ENCODE results near the gene FBXL19. TPM values are rescaled to one million over a fixed set of nuclear protein-coding genes. Genes with fewer than 3 reads are reported as not detected.

FBXL19 gene
- total RNA-seq, 6 experiments from 2014 or later, result 21.9 to 25.8 (median 23.4) TPM

DNA sequence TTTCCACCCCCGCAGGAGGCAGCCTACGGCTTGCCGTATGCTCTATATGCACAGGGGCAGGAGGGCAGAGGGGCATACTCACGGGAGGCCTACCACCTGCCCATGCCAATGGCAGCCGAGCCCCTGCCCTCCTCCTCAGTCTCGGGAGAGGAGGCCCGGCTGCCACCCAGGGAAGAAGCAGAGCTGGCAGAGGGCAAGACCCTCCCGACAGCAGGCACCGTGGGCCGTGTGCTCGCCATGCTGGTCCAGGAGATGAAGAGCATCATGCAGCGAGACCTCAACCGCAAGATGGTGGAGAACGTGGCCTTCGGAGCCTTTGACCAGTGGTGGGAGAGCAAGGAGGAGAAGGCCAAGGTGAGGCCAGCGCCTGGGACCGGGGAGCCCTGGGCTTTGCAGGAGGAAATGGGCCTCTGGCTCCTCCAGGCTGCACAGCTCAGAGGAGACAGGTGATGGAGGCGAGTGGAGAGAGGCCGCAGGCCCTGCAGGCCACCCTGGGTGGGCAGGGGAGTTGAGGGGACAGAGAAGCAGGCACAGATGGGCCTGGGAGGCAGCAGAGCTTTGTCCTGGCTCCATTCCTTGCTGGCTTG lies 42.8 kb downstream of the FBXL19 start:
- Mint-ChIP-seq H3K4me3 (no peak overlapping the region), H3K27ac (no peak overlapping the region), H3K4me1 (ENCODE audit: low read depth) (no peaks in the 10 kb centered on the region), H3K9me3 (no peaks in the 10 kb centered on the region), H3K27me3 (ENCODE audit: insufficient read depth) (no peaks in the 10 kb centered on the region), H3K36me3 (ENCODE audit: low read depth) (peaks cover 47% of the 10 kb centered on the region)
- DNase-seq, result no peak
- TF ChIP-seq, protein P1, sequence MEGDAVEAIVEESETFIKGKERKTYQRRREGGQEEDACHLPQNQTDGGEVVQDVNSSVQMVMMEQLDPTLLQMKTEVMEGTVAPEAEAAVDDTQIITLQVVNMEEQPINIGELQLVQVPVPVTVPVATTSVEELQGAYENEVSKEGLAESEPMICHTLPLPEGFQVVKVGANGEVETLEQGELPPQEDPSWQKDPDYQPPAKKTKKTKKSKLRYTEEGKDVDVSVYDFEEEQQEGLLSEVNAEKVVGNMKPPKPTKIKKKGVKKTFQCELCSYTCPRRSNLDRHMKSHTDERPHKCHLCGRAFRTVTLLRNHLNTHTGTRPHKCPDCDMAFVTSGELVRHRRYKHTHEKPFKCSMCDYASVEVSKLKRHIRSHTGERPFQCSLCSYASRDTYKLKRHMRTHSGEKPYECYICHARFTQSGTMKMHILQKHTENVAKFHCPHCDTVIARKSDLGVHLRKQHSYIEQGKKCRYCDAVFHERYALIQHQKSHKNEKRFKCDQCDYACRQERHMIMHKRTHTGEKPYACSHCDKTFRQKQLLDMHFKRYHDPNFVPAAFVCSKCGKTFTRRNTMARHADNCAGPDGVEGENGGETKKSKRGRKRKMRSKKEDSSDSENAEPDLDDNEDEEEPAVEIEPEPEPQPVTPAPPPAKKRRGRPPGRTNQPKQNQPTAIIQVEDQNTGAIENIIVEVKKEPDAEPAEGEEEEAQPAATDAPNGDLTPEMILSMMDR (IDR thresholded peaks at IDR 0.05), result no peak

DNA sequence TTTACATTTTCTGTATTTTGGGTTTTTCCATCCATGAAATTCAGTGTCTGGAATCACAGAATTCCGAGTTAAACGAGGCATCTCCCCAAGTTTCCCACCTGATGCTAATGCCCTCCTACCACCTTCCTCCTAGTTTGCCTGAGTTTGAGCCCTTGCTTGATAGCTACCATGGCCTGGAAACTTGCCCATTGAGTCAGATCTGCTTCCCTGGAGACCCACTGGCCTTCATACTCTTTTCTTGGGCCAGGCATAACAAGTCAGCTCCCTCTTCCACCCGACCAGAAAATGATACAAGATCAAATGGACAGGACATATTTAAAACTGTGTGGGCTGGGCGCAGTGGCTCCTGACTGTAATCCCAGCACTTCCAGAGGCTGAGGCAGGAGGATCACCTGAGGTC lies 44.4 kb downstream of the FBXL19 start:
- TF ChIP-seq, protein P1 (IDR thresholded peaks at IDR 0.05), result no peak
- Mint-ChIP-seq H3K4me3 (no peak overlapping the region), H3K36me3 (ENCODE audit: low read depth) (peaks cover 55% of the 10 kb centered on the region), H3K9me3 (no peaks in the 10 kb centered on the region), H3K27ac (no peak overlapping the region), H3K4me1 (ENCODE audit: low read depth) (no peaks in the 10 kb centered on the region), H3K27me3 (ENCODE audit: insufficient read depth) (no peaks in the 10 kb centered on the region)
- no peak for DNase-seq

DNA sequence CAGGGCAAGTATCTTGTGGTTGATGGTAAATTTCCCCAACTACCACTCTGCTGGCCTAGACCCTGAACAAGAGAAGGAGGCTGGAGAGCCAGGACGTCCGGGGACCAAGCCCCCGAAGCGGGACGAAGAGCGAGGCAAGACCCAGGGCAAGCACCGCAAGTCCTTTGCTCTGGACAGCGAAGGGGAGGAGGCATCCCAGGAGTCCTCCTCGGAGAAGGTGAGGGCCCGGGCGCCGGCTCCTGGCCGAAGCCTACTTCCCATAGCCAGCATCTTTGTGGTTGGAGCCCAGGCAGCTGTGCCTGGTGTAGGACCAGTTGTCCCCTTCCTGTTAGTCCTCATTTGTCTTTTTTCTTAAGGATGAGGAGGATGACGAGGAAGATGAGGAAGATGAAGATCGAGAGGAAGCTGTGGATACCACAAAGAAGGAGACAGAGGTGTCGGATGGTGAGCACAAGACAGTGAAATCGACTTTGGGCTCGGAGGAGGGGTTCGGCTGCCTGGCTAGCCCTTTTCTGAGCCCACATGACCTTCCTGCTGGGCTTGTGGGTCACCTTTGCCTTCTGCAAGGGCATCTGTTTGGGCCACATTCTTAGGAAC lies 46.0 kb downstream of the FBXL19 start:
- H3K4me3 Mint-ChIP-seq, result no peak overlapping the region
- DNase-seq, result no peak
- H3K9me3 Mint-ChIP-seq, result no peaks in the 10 kb centered on the region
- H3K36me3 Mint-ChIP-seq (ENCODE audit: low read depth), result peaks cover 58% of the 10 kb centered on the region
- H3K4me1 Mint-ChIP-seq (ENCODE audit: low read depth), result no peaks in the 10 kb centered on the region
- TF ChIP-seq, protein P1 (IDR thresholded peaks at IDR 0.05), result no peak
- H3K27ac Mint-ChIP-seq, result no peak overlapping the region; the same call in 1 of the 2 replicates
- H3K27me3 Mint-ChIP-seq (ENCODE audit: insufficient read depth), result peaks cover 3% of the 10 kb centered on the region; the same call in 1 of the 2 replicates

DNA sequence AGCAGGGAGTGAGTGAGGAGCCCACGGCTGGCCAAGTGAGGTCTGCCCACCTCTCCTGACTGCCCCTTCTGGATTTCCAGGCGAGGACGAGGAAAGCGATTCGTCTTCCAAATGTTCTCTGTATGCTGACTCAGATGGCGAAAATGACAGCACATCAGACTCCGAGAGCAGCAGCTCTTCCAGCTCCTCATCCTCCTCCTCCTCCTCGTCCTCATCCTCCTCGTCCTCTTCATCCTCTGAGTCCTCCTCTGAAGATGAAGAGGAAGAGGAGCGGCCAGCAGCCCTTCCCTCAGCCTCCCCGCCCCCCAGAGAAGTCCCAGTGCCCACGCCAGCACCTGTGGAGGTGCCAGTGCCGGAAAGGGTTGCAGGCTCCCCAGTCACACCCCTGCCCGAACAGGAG lies 47.9 kb downstream of the FBXL19 start:
- Mint-ChIP-seq H3K27ac (no peak overlapping the region), H3K4me3 (no peak overlapping the region), H3K9me3 (no peaks in the 10 kb centered on the region), H3K36me3 (ENCODE audit: low read depth) (peaks cover 64% of the 10 kb centered on the region), H3K27me3 (ENCODE audit: insufficient read depth) (peaks cover 3% of the 10 kb centered on the region; the same call in 1 of the 2 replicates), H3K4me1 (ENCODE audit: low read depth) (no peaks in the 10 kb centered on the region)
- TF ChIP-seq, protein P1 (IDR thresholded peaks at IDR 0.05), result no peak
- no peak for DNase-seq

DNA sequence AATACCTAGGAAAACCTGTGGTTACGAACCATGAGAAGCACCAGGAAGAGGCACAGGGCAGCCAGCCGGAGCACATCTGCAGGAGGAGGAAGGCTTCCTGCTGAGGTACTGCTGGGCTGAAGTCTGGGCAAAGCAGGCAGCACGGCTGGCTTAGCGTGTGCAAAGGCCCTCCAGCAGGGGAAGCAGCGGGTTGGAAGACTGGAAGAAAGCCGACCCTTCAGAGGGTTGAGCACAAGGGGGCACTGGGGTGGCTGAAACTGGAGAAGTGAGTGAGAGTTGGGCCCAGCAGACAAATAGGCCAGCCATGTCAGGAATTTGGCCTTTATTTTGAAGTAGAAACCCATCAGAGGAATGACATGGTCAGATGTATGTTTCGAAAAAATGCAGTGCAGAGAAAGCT lies 49.5 kb downstream of the FBXL19 start:
- H3K27ac Mint-ChIP-seq, result no peak overlapping the region
- peaks cover 8% of the 10 kb centered on the region; the same call in 1 of the 2 replicates for H3K27me3 Mint-ChIP-seq (ENCODE audit: insufficient read depth)
- no peak overlapping the region for H3K4me3 Mint-ChIP-seq
- DNase-seq, result peak; percentile 36
- peaks cover 61% of the 10 kb centered on the region for H3K36me3 Mint-ChIP-seq (ENCODE audit: low read depth)
- TF ChIP-seq, protein P1 (IDR thresholded peaks at IDR 0.05), result peak; percentile 43
- no peaks in the 10 kb centered on the region for H3K4me1 Mint-ChIP-seq (ENCODE audit: low read depth)
- no peaks in the 10 kb centered on the region for H3K9me3 Mint-ChIP-seq

All from HFFc6 (cell line).